HepG2 (cell line): ENCODE measurements around the gene ASTN1.

ENCODE experiments used
- ATF1 ChIP-seq: IDR thresholded peaks from 2 replicates; pipeline ENCODE4 v1.6.1; 2016; ENCODE audit warnings: mild to moderate bottlenecking, control low read depth
- CHD2 ChIP-seq: IDR thresholded peaks from 2 replicates; pipeline ENCODE4 v1.6.1; 2011; ENCODE audit warnings: low read depth, low read length, improper control_type of control experiment
- HDAC2 ChIP-seq: sonication (generic); formaldehyde crosslinking; IDR thresholded peaks from 2 replicates; pipeline ENCODE4 v1.4.0; 2020; ENCODE audit warnings: missing genetic modification reagents
- PRPF4 ChIP-seq: fragments of 200-400 bp; formaldehyde crosslinking; IDR thresholded peaks from 2 replicates; pipeline ENCODE4 v1.6.1; 2016; ENCODE audit warnings: low read length, low read depth; ENCODE audit not compliant: poor library complexity, severe bottlenecking
- ZFAT ChIP-seq: sonication (generic); formaldehyde crosslinking; conservative IDR thresholded peaks from 2 replicates; pipeline ENCODE4 v1.8.1; 2023; ENCODE audit warnings: missing genetic modification reagents, inconsistent platforms
- ZNF121 ChIP-seq: sonication (generic); formaldehyde crosslinking; IDR thresholded peaks from 2 replicates; pipeline ENCODE4 v1.5.0; 2020; ENCODE audit warnings: mild to moderate bottlenecking, missing genetic modification reagents
- TF ChIP-seq, protein P1 (sequence below): sonication (generic); formaldehyde crosslinking; IDR thresholded peaks from 2 replicates; pipeline ENCODE4 v1.5.0; 2020; ENCODE audit warnings: mild to moderate bottlenecking, missing genetic modification reagents, moderate library complexity

DNA sequence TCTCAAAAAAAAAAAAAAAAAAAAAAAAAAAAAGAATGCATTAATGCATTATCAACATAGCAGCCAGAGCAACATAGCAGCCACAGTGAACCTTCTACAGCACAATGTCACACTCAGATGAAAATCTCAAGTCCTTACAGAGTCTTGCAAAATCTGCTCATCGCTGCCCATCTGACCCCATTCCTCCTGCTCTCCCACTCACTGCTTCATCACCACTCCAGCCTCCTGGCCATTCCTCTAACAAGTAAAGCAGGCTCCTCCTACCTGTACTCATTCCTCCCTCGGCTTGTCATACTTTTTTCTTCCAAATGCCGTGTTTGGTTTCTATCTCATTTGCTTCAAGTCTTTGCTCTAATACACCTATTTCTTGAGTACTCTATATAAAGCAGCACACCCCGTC, 35.8 kb upstream of the ASTN1 start:
- TF ChIP-seq ZNF121 (CRISPR knock-in tag) (no peak), CHD2 (no peak), ZFAT (no peak), HDAC2 (CRISPR knock-in tag) (no peak), ATF1 (no peak), PRPF4 (no peak)
- TF ChIP-seq, protein P1, sequence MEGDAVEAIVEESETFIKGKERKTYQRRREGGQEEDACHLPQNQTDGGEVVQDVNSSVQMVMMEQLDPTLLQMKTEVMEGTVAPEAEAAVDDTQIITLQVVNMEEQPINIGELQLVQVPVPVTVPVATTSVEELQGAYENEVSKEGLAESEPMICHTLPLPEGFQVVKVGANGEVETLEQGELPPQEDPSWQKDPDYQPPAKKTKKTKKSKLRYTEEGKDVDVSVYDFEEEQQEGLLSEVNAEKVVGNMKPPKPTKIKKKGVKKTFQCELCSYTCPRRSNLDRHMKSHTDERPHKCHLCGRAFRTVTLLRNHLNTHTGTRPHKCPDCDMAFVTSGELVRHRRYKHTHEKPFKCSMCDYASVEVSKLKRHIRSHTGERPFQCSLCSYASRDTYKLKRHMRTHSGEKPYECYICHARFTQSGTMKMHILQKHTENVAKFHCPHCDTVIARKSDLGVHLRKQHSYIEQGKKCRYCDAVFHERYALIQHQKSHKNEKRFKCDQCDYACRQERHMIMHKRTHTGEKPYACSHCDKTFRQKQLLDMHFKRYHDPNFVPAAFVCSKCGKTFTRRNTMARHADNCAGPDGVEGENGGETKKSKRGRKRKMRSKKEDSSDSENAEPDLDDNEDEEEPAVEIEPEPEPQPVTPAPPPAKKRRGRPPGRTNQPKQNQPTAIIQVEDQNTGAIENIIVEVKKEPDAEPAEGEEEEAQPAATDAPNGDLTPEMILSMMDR (CRISPR knock-in tag): no peak
